NCI-H1417 (cell line): ENCODE data around the gene MALAT1.
A peak's percentile ranks its signal among the peaks of the same experiment; 100 is the strongest.

Source experiments
- DNase-seq, 3 experiments: peaks; one replicate each; lab custom pipeline; 2025; lab: John Stamatoyannopoulos, UW

The MALAT1 gene

GRCh38 chr11:65479184-65480145, 19.4 kb upstream of the MALAT1 start:
- peak in 2 of 3 experiments; percentile 74 to 84 for DNase-seq

- no peak for DNase-seq
Measured at GRCh38 chr11:65482306-65482850, 16.5 kb upstream of the MALAT1 start.

DNA sequence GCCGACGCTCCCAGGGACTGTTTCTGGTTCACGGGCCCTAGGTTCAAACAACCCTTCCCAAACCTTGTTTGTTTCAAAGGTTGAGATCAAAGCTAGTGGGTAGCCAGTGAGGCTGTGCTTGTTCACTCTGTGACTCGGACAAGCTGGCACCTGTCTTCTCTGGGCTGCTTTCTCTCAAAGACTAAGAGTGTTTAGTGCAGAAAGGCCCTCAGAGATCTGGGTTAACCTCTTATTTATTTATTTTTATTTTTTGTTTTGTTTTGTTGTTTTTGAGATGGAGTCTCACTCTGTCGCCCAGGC, 13.0 kb upstream of the MALAT1 start:
- no peak for DNase-seq

DNA sequence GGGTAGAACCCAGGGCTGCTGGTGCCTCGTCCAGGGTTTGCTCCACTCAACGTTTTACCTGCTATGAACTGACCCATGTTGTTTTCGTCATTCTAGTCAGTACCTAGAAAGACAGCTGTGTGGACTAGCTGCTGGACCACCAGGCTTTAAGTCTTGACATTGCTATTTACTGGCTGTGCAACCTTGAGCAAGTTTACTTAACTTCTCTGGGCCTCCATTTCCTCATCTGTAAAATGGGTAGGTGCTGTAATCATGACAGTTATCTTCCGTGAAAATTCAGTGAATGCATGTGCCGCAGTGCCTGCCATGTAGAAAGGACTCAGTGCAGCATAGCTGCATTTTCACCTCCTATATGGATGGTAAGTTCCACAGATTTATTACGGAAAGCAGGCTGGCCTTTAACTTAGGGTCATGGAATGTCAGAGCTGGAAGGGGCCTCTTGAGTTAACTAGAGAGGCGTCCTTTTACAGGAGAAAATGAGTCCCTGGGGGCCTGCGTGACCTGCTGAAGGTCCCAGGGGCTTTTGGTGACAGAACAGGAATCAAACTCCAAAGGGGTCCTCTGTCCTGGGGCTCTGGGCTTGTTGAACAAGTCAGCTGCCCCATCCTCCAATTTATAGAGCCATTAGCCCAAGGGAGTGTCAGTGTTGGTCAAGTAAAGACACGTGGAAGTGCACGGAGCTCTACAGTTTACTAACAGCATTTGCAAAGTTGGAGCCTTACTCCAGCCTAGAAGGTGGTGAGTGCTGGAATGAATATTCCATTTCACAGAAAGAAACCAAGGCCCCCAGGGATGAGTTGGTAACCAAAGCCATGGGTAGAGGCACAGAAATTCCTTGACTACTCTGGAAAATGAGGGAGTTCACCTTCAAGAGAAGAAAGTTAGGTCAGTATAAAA, 12.0 kb upstream of the MALAT1 start:
- DNase-seq, result no peak

GRCh38 chr11:65487467-65488272, 11.2 kb upstream of the MALAT1 start:
- DNase-seq, result peak; percentile 98 to 100 (median 99)

- DNase-seq, result peak in 1 of 3 experiments; percentile 69
Measured at GRCh38 chr11:65488273-65489034, 10.4 kb upstream of the MALAT1 start.

DNA sequence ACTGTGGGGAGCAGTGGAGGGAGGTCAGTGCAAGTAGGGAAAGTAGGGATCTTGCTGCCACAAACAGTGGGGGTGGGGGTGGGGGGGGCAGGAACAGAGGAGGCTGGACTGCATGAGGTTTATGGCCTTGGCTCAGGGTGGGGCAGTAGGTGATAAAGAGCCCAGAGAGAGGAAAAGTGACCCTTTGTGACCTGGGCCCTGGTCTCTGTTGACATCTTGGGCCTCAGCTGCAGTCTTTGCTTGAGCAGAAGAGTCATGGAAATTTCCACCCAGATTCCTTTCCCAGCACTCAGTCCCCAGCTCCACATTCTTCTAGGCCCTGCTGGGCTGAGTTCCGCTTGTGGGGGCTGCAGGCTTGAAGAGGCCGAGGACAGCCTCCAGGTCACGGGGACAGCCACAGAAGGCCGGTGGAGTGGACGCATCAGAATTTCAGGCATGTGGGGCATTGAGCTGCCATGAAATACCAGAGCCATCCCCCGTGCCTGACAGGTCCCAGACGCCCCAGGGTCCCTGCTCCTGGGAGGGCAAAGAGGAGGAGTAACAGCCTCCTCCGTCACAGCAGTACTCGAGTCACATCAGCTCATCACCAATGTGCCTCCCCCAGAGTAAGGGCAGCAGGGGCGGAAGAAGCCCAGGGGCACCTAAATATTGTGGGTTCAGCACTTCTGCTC, 9.7 kb upstream of the MALAT1 start:
- DNase-seq, result no peak

DNA sequence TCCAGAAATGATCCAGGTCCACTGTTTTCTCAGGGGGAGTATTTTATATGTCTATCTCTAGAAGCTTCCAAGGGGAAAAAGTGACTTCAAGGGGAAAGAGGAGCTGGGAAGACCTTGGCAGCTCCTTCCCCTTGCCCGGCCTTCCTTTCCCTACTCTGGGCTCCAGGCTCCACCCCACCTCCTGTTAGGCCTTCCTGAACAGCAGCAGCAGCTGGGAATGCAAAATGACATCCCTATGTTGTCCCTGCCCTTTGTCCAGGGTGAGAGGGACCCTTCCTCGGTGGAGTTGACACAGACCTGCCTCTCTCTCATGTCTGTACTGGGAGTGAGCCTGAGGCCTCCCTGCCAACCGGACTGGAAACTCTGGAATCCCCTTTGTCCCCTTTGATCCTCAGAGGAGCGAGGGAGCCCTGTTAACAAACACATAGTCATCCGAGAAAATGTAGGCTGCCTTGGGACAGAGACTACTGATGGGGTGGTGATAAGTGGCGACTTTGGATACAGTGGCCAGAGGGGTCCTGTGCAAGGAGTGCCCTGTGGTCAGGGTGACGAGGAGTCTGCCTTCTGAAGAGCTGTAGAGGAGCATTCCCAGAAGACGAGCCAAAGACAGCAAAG, 9.0 kb upstream of the MALAT1 start:
- no peak for DNase-seq

GRCh38 chr11:65491163-65491465, 7.7 kb upstream of the MALAT1 start:
- DNase-seq, result no peak

GRCh38 chr11:65491614-65492386, 7.0 kb upstream of the MALAT1 start:
- DNase-seq, result peak; percentile 93 to 99 (median 97)

DNA sequence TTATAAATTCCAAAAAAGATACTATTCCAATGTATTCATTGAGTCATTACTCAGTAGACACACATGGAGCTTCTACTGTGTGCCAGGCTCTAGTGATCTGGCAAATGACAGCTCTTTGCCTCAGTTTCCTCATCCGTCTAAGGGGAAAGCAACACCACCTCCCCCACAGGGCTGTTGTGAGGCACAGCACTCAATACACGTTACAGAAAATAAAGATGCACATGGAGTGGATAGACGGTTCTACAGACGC, 6.5 kb upstream of the MALAT1 start:
- DNase-seq, result no peak

DNA sequence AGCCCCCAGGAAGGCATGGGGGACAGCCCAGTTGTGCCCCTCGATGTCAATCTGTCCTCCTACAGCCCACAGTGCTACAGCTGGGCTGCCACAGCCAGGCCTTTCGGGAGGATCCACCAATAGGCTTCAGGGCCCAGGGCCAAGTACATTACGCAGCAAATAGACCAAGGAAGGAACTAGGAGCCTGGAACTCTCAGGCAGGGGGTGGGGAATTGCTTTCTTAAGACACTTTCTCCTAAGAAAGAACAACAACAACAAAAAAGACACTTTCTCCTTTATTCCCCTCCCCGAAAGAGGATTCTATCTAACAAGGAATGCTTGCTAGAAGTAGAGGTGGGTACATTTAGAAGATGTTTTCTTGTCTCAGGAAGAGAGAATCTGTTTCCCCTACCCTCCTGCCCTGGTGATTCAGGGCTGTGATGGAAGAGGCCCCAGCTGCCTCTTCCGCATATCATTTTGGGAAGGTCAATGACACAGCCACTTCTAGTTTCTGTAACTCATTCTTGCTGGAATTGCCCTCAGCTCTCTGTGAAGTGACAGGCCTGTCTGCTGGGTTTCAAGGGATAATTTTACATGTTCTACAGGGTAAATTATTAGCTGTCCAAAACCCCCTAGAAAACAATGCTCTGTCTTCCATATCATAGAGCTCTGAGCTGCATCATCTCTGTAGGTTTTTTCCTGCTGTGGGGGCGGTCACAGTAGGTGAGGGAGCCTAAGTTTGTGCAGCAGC, 6.0 kb upstream of the MALAT1 start:
- peak in 2 of 3 experiments; percentile 38 to 55 for DNase-seq

DNA sequence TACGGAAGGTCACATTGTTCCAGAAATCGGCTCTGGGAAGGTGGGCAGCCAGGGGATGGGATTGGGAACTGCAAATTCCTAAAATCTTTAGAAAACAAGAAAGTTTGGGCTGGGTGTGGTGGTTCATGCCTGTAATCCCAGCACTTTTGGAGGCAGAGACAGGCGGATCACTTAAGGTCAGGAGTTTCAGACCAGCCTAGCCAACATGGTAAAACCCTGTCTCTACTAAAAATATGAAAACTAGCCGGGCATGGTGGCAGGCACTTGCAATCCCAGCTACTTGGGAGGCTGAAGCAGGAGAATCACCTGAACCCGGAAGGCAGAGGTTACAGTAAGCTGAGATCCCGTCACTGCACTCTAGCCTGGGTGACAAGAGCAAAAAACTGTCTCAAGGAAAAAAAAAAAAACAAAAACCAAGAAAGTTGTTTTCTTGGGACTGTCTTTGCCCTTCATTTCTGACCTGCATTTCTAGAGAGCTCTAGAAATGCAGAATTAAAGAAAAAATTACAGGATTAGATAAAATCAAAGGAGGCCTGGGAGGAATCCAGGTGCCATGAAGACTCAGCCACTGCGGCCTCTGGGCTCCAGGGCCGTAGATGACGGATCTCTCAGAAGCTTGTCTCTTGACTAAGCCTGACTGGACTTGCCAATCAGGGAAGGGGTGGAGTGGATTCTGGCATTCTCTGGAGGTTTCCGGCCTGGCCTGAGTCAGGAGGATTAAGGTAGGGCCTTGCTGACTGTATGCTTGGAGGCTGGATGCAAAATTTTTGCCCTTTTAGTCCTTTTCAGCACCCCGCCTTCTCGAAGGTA, 5.3 kb upstream of the MALAT1 start:
- DNase-seq, result no peak

- DNase-seq, result peak in 2 of 3 experiments; percentile 68 to 81
Measured at GRCh38 chr11:65496304-65497140, 2.3 kb upstream of the MALAT1 start.

DNA sequence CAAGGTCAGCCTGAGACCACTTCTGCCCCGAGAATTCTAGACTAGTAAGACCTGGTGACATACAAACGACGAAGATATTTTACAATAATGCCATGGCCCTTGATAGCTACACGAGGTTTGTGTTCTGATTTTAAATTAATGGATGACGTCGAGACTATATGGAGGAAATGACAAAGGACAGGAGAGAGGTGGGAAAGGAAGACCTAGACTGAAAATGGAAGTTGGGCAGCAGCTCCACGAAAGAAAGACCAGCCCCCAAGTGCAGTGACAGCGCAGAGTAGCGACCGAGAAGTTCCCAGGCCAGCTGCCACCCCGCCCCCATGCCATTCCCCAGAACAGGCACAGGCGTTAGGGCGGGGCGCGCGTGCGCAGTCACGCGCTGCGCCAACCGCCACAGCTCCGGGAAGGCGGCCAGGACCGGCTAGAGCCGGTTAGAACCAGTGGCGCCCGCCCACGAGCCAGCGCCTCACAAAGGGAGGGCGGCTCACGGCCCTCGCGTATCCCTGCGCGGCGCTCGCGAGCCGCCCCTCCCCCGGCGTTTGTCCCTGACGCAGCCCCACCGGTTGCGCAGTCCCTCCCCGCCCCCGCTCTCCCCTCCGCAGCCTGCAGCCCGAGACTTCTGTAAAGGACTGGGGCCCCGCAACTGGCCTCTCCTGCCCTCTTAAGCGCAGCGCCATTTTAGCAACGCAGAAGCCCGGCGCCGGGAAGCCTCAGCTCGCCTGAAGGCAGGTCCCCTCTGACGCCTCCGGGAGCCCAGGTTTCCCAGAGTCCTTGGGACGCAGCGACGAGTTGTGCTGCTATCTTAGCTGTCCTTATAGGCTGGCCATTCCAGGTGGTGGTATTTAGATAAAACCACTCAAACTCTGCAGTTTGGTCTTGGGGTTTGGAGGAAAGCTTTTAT, 1.5 kb upstream of the MALAT1 start:
- DNase-seq, result peak; percentile 99 to 100 (median 100)
